Hepatocyte (in vitro differentiated cells): ENCODE data around the gene ASB5.

Experiments used
- EZH2 ChIP-seq: fragments of 200-600 bp; sonication (generic); IDR thresholded peaks from 2 replicates; pipeline ENCODE4 v1.6.1; 2016; ENCODE audit warnings: antibody characterized with exemption, mild to moderate bottlenecking, borderline replicate concordance
- EZH2phosphoT487 ChIP-seq: fragments of 200-600 bp; sonication (generic); IDR thresholded peaks from one replicate; pipeline ENCODE4 v1.6.1; 2018; ENCODE audit warnings: antibody characterized with exemption, mild to moderate bottlenecking, low read depth, moderate library complexity; ENCODE audit not compliant: unreplicated experiment, severe bottlenecking
- TF ChIP-seq, protein P1 (sequence below): fragments of 200-600 bp; sonication (generic); IDR thresholded peaks from 2 replicates; pipeline ENCODE4 v1.5.1; 2016; ENCODE audit warnings: antibody characterized with exemption, mild to moderate bottlenecking; ENCODE audit not compliant: poor library complexity

DNA sequence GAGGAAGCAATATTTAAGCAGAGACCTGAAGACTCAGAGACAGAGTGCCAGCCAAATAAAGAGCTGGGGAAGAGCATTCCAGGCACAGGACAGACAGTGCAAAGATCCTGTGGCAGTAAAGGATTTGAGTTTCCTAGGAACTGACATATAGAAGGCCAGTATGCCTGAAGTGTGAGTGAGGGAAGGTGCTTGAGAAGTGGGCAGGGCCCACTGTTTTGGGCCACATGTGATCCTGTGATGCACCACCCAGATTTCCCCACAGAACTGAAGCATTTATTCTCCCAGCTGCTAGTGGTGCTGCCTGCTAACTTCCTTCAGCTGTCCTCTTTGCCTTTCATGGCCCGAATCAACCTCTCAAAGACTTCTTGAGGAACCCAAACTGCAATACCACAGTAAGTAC, 23.9 kb upstream of the ASB5 start:
- TF ChIP-seq, protein P1, sequence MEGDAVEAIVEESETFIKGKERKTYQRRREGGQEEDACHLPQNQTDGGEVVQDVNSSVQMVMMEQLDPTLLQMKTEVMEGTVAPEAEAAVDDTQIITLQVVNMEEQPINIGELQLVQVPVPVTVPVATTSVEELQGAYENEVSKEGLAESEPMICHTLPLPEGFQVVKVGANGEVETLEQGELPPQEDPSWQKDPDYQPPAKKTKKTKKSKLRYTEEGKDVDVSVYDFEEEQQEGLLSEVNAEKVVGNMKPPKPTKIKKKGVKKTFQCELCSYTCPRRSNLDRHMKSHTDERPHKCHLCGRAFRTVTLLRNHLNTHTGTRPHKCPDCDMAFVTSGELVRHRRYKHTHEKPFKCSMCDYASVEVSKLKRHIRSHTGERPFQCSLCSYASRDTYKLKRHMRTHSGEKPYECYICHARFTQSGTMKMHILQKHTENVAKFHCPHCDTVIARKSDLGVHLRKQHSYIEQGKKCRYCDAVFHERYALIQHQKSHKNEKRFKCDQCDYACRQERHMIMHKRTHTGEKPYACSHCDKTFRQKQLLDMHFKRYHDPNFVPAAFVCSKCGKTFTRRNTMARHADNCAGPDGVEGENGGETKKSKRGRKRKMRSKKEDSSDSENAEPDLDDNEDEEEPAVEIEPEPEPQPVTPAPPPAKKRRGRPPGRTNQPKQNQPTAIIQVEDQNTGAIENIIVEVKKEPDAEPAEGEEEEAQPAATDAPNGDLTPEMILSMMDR: no peak
- TF ChIP-seq EZH2 (no peak), EZH2phosphoT487 (no peak)
